Embryonic facial prominence (tissue), 1 donor: ENCODE measurements around the gene CAD.
A peak's percentile ranks its signal among the peaks of the same experiment; 100 is the strongest.
"Not testable (repeated sequence)": the region's sequence is repeated elsewhere in the genome, so short reads cannot be mapped to it uniquely, and the experiment has no call there.

ENCODE experiments used
- DNase-seq: peaks from one replicate; pipeline ENCODE4 v3.0.0-alpha.2; 2016; ENCODE audit errors: extremely low spot score

The CAD gene

GRCh38 chr2:27256855-27257454, 39.8 kb downstream of the CAD start:
- no peak for DNase-seq

- no peak for DNase-seq
Measured at GRCh38 chr2:27258051-27258450, 40.9 kb downstream of the CAD start.

- DNase-seq, result no peak
Measured at GRCh38 chr2:27261241-27261925, 44.2 kb downstream of the CAD start.

GRCh38 chr2:27261926-27262298, 44.7 kb downstream of the CAD start:
- DNase-seq, result no peak

GRCh38 chr2:27262379-27263286, 45.5 kb downstream of the CAD start, which contains the start of gene SLC30A3:
TSS of gene SLC30A3 (minus strand) at chr2:27263047. CDS start at chr2:27262906, 141 bp downstream.
- DNase-seq, result peak; percentile 21

- no peak for DNase-seq
Measured at GRCh38 chr2:27263287-27264252, 46.4 kb downstream of the CAD start.

GRCh38 chr2:27264253-27264752, 47.1 kb downstream of the CAD start:
- no peak for DNase-seq

GRCh38 chr2:27264753-27265535, 47.8 kb downstream of the CAD start:
- no peak for DNase-seq

- DNase-seq, result no peak
Measured at GRCh38 chr2:27265536-27265870, 48.3 kb downstream of the CAD start.

GRCh38 chr2:27268296-27268695, 51.1 kb downstream of the CAD start:
- DNase-seq, result not testable (repeated sequence)

- no peak for DNase-seq
Measured at GRCh38 chr2:27270131-27270530, 53.0 kb downstream of the CAD start.

GRCh38 chr2:27270670-27271069, 53.5 kb downstream of the CAD start:
- DNase-seq, result no peak

GRCh38 chr2:27271631-27272340, 54.6 kb downstream of the CAD start:
- DNase-seq, result no peak

GRCh38 chr2:27272537-27273522, 55.7 kb downstream of the CAD start:
- DNase-seq, result not testable (repeated sequence)

- DNase-seq, result no peak
Measured at GRCh38 chr2:27275211-27276150, 58.3 kb downstream of the CAD start, which contains the start of gene DNAJC5G. TSS of gene DNAJC5G (plus strand) at chr2:27275433. CDS start at chr2:27276729, 1,296 bp downstream.

- no peak for DNase-seq
Measured at GRCh38 chr2:27278010-27278409, 60.8 kb downstream of the CAD start.

- DNase-seq, result no peak
Measured at GRCh38 chr2:27280826-27281225, 63.7 kb downstream of the CAD start.
